HK-2 (cell line): ENCODE measurements around the gene KRTAP10-9.
"Not testable (repeated sequence)": the region's sequence is repeated elsewhere in the genome, so short reads cannot be mapped to it uniquely, and the experiment has no call there.

Experiments
- DNase-seq: peaks from one replicate; pipeline ENCODE4 v3.0.0-alpha.2; 2018; ENCODE audit not compliant: unreplicated experiment

KRTAP10-9 gene, protein sequence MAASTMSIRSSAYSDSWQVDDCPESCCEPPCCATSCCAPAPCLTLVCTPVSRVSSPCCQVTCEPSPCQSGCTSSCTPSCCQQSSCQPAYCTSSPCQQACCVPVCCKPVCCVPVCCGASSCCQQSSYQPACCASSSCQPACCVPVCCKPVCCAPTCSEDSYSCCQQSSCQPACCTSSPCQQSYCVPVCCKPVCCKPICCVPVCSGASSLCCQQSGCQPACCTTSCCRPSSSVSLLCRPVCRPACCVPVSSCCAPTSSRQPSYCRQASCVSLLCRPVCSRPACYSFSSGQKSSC

GRCh38 chr21:44626673-44627143 is at the start of gene KRTAP10-9:
TSS of gene KRTAP10-9 (plus strand) at chr21:44627093. CDS start at chr21:44627172, 79 bp downstream.
- no peak for DNase-seq

DNA sequence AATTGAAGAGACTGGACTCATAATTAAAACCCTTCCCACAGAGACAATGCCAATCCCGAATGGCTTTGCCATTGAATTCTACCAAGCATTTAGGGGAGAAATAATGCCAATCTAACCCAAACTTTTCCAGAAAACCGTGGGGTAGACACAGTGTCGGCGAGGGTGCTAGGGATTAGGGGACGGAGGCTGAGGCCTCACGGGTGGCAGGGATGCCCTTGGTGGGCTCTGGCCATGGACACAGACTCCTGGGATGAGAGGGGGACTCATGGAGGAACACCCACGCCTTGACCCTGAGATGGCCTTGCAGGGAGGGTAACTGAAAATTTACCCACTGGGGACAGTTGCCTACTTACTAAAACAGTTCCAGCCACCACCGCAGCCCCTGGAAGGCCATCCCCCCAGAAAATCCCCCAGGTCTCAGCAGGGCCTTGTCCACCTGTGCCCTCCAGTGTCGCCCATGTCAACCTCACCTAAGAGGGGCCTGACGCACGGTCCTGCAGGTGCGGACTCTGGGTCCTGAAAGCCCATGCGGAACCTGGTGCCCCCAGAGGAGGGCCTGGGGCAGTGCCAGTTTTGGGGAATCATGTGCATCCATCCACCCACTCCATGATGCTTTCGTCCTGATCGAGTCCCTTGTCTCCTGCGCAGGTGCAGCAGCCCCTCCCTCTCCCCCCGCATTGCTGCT is 48.4 kb upstream of the KRTAP10-9 start:
- no peak for DNase-seq

DNA sequence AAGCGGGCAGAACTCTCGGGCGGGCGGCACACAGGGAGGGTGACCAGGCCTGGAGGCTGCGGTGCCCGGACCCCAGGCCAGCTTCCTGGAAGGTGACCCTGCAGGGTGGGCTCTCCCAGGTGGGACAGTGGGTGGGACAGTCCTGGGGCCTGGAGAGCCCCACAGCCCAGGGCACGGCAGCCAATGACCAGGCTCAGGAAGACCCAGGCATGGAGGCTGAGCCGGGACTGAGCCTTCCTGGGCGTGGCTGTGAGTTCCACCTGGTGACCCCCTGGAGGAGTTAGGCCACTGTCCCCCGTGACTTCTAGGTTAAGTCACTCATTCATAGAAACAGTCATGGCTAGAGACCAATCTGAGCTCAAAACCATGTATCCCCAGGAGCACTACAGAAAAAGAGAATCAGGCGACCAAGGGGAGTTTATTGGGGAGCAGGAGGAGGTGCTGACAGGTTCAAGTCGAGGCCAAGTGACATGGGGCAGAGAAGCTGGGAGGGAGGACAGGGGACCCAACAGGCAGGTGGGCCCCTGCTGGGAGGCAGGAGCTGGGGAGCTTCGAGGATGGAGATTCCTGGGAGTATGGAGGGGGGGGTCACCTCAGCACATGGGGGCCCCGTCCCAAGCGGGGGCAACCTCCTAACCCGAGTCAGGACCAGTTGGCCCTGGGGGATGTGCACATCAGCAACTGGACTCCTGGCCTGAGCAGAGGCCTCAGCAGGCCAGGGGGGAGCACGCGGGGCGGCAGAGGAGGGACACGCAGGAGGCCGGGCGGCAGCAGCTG is 47.6 kb upstream of the KRTAP10-9 start:
- no peak for DNase-seq

DNA sequence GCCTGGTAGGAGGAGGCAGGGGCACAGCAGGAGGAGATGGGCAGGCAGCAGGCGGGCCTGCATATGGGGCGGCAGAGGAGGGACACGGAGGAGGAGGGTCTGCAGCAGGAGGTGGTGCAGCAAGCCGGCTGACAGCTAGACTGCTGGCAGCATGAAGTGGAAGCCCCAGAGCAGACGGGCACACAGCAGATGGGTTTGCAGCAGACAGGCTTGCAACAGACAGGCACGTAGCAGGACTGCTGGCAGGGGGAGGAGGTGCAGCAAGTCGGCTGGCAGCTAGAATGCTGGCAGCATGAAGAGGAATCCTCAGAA is 47.1 kb upstream of the KRTAP10-9 start:
- no peak for DNase-seq

GRCh38 chr21:44580231-44580821 is 46.6 kb upstream of the KRTAP10-9 start, which contains the start of gene KRTAP10-5:
TSS of gene KRTAP10-5 (minus strand) at chr21:44580604. CDS start at chr21:44580578, 26 bp downstream.
- DNase-seq = not testable (repeated sequence)

DNA sequence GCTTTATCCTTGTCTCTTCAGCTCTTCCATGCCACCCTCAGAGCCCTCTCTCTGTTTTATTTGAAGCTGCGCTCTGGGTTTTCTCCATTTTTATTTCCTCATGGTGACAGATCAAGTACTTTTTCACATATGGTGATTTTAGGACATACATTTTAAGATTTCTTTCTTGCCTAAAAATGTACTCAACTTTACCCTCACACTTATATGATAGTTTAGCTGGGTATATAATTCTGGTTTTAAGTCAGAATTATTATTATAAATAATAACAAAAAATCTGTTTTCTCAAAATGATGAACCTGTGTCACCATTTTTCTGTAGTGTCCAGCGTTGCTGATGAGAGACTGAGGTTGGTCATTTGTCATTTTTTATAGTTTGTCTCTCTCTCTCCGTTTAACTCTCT is 45.7 kb upstream of the KRTAP10-9 start:
- DNase-seq = no peak

DNA sequence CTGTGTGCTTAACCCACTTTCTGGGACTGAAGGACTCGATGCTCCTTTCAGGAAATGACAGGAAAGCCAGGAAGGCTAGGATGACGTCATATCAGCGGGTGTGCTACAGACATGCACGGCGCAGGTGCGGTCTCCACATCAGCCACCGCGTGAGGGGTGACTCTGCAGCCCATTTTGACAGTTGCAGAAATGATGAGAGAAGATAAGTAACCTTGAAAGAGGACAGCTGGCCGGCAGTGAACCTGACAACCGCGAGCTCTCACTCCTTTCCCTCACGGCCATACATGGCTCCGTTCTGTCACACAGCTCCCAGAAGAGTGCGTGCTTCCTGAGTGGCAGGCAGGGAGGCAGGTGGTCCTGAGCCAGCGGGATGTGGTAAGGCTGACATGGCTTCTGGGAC is 44.8 kb upstream of the KRTAP10-9 start:
- DNase-seq = no peak

- no peak for DNase-seq
Observed at GRCh38 chr21:44583089-44583799, 43.6 kb upstream of the KRTAP10-9 start.

DNA sequence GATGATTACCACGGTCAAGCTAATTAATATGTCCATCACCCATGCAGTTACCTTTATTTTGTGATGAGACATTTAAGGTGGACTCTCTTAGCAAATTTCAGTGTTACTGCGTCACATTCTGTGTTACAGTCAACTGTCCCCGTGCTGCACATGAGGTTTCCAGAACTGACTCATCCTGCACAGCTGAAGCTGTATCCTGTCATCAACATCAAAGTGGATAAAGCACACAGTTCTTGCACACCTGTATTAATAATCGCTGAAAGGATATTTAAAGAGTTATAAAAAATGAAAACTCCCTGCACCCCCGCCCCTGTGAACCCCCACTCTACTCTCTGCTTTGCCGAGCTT is 43.1 kb upstream of the KRTAP10-9 start:
- no peak for DNase-seq

DNA sequence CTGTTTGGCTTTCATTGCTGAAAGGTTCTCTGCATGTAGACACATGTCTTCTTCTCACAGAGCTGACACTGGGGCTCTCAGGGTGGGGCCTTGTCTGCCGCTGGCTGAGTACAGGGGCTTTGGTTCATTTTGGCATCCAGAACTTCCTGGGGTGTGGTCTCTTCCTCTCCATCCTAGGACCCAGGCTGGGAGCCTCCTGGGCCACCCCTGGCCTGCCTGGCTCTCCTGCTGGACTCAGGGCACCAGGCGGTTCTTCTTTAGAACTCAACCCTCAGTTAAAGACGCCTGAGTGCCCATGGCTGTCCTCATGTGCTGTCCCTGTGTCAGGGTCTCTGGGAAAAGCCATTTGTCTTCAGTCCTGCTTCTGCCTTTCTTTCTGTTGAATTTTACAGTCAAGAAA is 41.0 kb upstream of the KRTAP10-9 start:
- DNase-seq = no peak

DNA sequence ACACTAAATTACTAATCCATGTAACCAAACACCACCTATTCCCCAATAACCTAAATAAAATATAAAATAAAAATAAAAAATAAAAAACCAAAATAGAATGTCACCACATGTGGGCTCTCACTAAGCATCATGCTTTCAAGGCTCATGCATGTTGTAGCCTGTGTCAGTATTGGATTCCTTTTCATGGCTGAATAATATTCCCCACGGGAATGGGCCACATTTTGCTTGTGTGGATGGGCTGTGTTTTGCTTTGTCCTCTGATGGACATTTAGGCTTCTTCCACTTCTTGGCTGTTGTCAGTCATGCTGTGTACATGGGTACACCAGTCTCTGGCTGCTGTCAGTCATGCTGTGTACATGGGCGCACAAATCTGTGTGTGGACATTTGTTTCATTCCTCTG is 37.8 kb upstream of the KRTAP10-9 start:
- no peak for DNase-seq

DNA sequence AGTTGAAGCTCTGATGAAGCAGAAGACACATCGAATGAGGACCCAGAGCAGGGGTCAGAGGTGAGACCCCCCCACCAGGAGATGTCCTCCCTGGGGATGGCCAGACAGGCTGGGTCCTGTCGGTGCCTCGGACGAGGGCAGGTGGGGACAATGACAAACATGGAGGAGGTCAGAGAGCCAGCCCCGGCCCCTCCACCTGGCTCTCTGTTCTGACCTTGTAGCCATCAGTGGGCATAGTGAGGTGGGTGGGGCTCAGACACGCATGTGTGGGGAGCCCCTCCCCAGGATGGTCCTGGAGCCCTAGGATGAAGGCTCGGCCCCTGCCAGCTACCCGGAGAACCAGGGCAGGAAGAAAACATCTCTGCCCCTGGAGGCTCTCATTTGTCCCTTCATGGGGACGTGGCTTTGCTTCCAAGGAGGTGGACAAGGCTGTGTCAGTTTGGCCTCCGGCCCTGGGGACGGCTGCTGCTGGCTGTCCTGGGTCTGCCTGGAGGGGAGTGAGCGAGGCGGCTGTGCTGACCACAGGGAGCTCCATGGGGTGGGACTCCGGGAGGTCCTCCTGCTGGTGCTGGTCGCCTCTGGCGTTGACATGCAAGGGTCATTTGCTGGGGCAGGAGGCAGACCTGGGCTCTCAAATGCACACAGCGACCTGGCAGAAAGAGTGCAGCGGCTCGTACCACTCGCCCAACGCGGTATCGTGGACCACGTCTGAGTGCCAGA is 37.1 kb upstream of the KRTAP10-9 start:
- no peak for DNase-seq

GRCh38 chr21:44590311-44590721 is 36.6 kb upstream of the KRTAP10-9 start:
- DNase-seq = no peak

DNA sequence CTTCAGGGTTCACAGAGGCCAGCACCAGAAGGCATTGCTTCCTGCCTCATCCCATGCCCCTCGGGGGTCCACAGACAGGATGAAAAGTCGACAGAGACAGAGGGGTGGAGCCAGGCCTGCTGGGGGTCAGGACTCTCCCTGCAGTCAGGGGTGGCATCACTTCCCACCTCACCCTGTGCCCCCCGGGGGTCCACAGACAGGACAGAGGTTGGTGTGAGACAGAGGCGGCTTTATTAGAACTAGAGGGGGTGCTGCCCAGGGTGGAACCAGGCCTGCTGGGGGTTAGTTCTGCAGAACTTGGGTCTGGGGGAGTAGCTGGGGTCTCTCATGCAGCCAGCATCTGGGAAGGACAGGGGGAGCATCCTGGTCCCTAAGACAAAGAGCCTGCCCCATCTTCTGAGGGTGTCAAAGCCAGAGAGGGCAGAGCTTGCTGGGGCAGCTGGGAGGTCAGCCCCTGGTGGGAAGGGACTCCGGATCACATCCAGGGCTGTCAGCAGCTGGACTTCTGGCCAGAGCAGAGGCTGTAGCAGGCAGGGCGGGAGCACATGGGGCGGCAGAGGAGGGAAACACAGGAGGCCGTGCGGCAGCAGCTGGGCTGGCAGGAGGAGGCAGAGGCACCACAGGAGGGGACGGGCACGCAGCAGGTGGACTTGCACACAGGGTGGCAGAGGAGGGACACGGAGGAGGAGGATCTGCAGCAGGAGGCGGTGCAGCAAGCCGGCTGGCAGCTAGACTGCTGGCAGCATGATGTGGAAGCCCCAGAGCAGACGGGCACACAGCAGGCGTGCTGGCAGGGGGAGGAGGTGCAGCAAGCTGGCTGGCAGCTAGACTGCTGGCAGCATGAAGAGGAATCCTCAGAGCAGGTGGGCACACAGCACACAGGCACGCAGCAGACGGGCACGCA is 35.7 kb upstream of the KRTAP10-9 start:
- DNase-seq = not testable (repeated sequence)

DNA sequence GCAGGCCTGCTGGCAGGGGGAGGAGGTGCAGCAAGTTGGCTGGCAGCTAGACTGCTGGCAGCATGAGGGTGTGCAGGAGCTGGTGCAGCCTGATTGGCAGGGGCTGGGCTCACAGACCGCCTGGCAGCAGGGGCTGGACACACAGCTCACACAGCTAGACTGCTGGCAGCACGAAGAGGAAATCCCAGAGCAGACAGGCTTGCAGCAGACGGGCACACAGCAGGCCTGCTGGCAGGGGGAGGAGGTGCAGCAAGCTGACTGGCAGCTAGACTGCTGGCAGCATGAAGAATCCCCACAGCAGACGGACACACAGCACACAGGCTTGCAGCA is 35.1 kb upstream of the KRTAP10-9 start:
- DNase-seq = not testable (repeated sequence)

DNA sequence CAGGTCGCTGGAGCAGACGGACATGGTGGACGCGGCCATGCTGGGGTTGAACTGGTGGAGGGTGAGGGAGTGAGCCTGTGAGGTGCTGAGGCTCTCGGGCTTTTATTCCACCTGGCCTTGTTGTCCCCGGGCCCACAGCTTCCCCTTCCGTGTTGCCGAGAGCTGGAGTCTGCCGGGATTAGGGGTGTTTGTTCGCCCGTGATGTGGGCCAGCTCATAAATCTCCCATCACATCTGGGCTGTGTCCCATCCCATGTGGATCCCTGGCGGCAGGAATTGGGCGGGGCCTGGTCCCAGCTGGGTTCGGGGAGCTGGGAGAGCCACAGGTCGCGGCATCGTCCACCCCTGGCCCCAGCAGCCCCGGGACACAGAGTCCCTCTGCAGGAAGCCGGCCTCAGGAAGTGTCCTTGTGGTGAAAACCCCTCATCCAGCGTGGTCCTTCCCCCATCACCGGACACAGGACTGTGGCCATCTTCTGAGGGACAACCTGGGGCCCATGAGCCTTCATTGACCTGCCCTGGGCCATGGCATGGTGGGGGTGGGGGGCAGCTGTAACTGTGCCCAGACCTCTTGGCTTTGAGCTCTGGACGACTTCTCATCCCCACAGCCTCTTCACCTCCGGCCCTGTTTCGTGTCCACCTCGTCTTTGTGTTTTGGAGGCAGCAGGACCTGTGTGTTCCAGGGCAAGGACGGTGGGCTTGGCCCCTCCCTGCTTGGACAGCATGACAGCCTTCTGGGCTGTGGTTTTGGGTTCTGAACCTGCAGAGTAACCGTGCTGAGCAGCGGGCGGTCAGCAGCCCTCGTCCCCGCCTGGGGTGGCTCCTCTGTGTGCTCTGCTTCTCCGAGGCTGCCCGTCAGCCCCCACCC is 34.2 kb upstream of the KRTAP10-9 start, which contains the start of gene KRTAP10-6:
Gene KRTAP10-6, minus strand, starts transcription at position 60 of the 866 bp plus-strand sequence. Its CDS starts 21 bp downstream, at position 39.
- DNase-seq = no peak

GRCh38 chr21:44593598-44594405 is 33.1 kb upstream of the KRTAP10-9 start:
- DNase-seq = no peak

DNA sequence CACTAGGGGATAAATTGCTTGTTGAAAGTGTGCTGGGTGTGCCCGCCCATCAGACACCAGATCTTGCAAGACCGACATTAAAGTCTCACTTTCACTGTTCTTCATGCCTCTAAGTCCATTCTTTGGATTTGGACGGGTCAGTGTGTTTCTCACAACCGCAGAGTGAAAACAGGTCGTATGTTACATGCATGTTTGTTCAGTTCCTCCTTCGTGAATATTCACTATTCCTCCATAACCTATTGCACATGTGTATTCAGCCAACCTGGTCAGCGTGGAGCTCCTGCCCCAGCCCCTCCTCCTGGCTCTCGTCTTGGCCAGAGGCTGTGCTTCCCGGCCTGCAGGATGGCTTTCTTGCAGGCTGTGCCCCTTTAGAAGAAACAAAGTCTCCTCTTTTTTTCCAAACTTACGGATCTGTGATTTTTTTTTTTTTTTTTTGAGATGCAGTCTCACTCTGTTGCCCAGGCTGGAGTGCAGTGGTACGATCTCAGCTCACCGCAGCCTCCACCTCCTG is 32.4 kb upstream of the KRTAP10-9 start:
- no peak for DNase-seq
